ENCODE results near the gene SPTBN2.

SPTBN2 gene

GRCh38 chr11:66693356-66694055, 35.5 kb downstream of the SPTBN2 start:
- no peak for DNase-seq (ENCODE audit: low read depth in 1 of 2, low spot score in 1 of 2)
- no peak for TF ChIP-seq JUND (IDR thresholded peaks at IDR 0.05; ENCODE audit: low read depth)
- in situ Hi-C loops (cut with HindIII; ENCODE audit: low pct_unique_long_range_greater_than_20kb, low sequenced_read_pairs), result no loop called here

- in situ Hi-C loops (cut with HindIII; ENCODE audit: low pct_unique_long_range_greater_than_20kb, low sequenced_read_pairs), result no loop called here
- no peak for TF ChIP-seq JUND (IDR thresholded peaks at IDR 0.05; ENCODE audit: low read depth)
- no peak for DNase-seq (ENCODE audit: low read depth in 1 of 2, low spot score in 1 of 2)
Observed at GRCh38 chr11:66692871-66693331, 36.1 kb downstream of the SPTBN2 start.

GRCh38 chr11:66692446-66692845, 36.6 kb downstream of the SPTBN2 start:
- no peak for DNase-seq (ENCODE audit: low read depth in 1 of 2, low spot score in 1 of 2)
- TF ChIP-seq JUND (IDR thresholded peaks at IDR 0.05; ENCODE audit: low read depth), result no peak
- in situ Hi-C loops (cut with HindIII; ENCODE audit: low pct_unique_long_range_greater_than_20kb, low sequenced_read_pairs), result no loop called here

GRCh38 chr11:66691311-66691980, 37.6 kb downstream of the SPTBN2 start:
- no peak for TF ChIP-seq JUND (IDR thresholded peaks at IDR 0.05; ENCODE audit: low read depth)
- in situ Hi-C loops (cut with HindIII; ENCODE audit: low pct_unique_long_range_greater_than_20kb, low sequenced_read_pairs), result no loop called here
- DNase-seq (ENCODE audit: low read depth in 1 of 2, low spot score in 1 of 2), result no peak

GRCh38 chr11:66689661-66690590, 39.1 kb downstream of the SPTBN2 start:
- in situ Hi-C loops (cut with HindIII; ENCODE audit: low pct_unique_long_range_greater_than_20kb, low sequenced_read_pairs), result no loop called here
- no peak for TF ChIP-seq JUND (IDR thresholded peaks at IDR 0.05; ENCODE audit: low read depth)
- no peak for DNase-seq (ENCODE audit: low read depth in 1 of 2, low spot score in 1 of 2)

GRCh38 chr11:66688561-66689534, 40.2 kb downstream of the SPTBN2 start:
- no peak for DNase-seq (ENCODE audit: low read depth in 1 of 2, low spot score in 1 of 2)
- TF ChIP-seq JUND (IDR thresholded peaks at IDR 0.05; ENCODE audit: low read depth), result no peak
- in situ Hi-C loops (cut with HindIII; ENCODE audit: low pct_unique_long_range_greater_than_20kb, low sequenced_read_pairs), result no loop called here

- DNase-seq (ENCODE audit: low read depth in 1 of 2, low spot score in 1 of 2), result no peak
- no peak for TF ChIP-seq JUND (IDR thresholded peaks at IDR 0.05; ENCODE audit: low read depth)
- in situ Hi-C loops (cut with HindIII; ENCODE audit: low pct_unique_long_range_greater_than_20kb, low sequenced_read_pairs), result no loop called here
Observed at GRCh38 chr11:66687831-66688281, 41.2 kb downstream of the SPTBN2 start.

GRCh38 chr11:66686801-66687750, 41.9 kb downstream of the SPTBN2 start:
- no peak for DNase-seq (ENCODE audit: low read depth in 1 of 2, low spot score in 1 of 2)
- TF ChIP-seq JUND (IDR thresholded peaks at IDR 0.05; ENCODE audit: low read depth), result no peak
- in situ Hi-C loops (cut with HindIII; ENCODE audit: low pct_unique_long_range_greater_than_20kb, low sequenced_read_pairs), result no loop called here

GRCh38 chr11:66686100-66686785, 42.8 kb downstream of the SPTBN2 start:
- DNase-seq (ENCODE audit: low read depth in 1 of 2, low spot score in 1 of 2), result no peak
- no peak for TF ChIP-seq JUND (IDR thresholded peaks at IDR 0.05; ENCODE audit: low read depth)
- in situ Hi-C loops (cut with HindIII; ENCODE audit: low pct_unique_long_range_greater_than_20kb, low sequenced_read_pairs), result no loop called here
